ENCODE results near the gene CBX1. TPM values are rescaled to one million over a fixed set of nuclear protein-coding genes. Genes with fewer than 3 reads are reported as not detected.
"Not testable (repeated sequence)": the region's sequence is repeated elsewhere in the genome, so short reads cannot be mapped to it uniquely, and the experiment has no call there.

Gene CBX1
- total and polyA plus RNA-seq, 2 of the 8 experiments (the other 6 are each of a cell fraction or from before 2014, with no cell fraction given): 38.7 to 173 TPM

GRCh38 chr17:48077152-48077551 is 24.1 kb downstream of the CBX1 start:
- H3K79me1 ChIP-seq (ENCODE audit: low read depth, low read length); H4K91ac ChIP-seq (replicated peaks; ENCODE audit: insufficient read length, low read length); H3K9me3 ChIP-seq (ENCODE audit: insufficient read depth in 2 of 2, low read depth in 1 of 2, low read length in 1 of 2); H3K27ac ChIP-seq (ENCODE audit: low read depth, low read length); H2BK120ac ChIP-seq (replicated peaks; ENCODE audit: low read depth, low read length); H2BK5ac ChIP-seq (ENCODE audit: low read depth, low read length); FAIRE-seq; H3K4me2 ChIP-seq (ENCODE audit: insufficient read depth in 1 of 2, low read depth in 2 of 2, low read length in 2 of 2); H3K4ac ChIP-seq (replicated peaks; ENCODE audit: insufficient read length, low read depth, low read length); H2BK12ac ChIP-seq (ENCODE audit: low read depth, low read length); H3K56ac ChIP-seq (replicated peaks; ENCODE audit: insufficient read length, low read depth, low read length); H3K27me3 ChIP-seq (replicated peaks in 1 of 4; ENCODE audit: control insufficient read depth in 3 of 4, extremely low read depth in 1 of 4, insufficient read depth in 3 of 4, low read length in 3 of 4); H4K5ac ChIP-seq (ENCODE audit: insufficient read length, low read depth, low read length); H2AK5ac ChIP-seq (ENCODE audit: low read depth, low read length); H4K8ac ChIP-seq (ENCODE audit: extremely low read depth, insufficient read depth, low read length); H3K4me3 ChIP-seq (ENCODE audit: extremely low read depth in 1 of 4, insufficient read depth in 2 of 4, low read depth in 3 of 4, low read length in 4 of 4); DNase-seq (ENCODE audit: low read depth in 1 of 2, low spot score in 2 of 2); H3K23ac ChIP-seq (ENCODE audit: insufficient read length); H2AFZ ChIP-seq (ENCODE audit: low read length); H3K9ac ChIP-seq (replicated peaks in 1 of 4; ENCODE audit: extremely low read depth in 1 of 4, low read depth in 3 of 4, low read length in 3 of 4); H2BK15ac ChIP-seq (ENCODE audit: low read length); H3K23me2 ChIP-seq (ENCODE audit: low read depth, low read length); H3K14ac ChIP-seq (ENCODE audit: insufficient read length); H2BK20ac ChIP-seq (ENCODE audit: low read length); H4K20me1 ChIP-seq (replicated peaks in 1 of 2; ENCODE audit: control insufficient read depth in 1 of 2, insufficient read depth in 2 of 2, low read length in 2 of 2); H3K18ac ChIP-seq (ENCODE audit: extremely low read depth, low read length); H3K4me1 ChIP-seq (replicated peaks in 1 of 4; ENCODE audit: control insufficient read depth in 3 of 4, insufficient read depth in 4 of 4, low read length in 3 of 4): not testable (repeated sequence)
- CTCF ChIA-PET (ENCODE audit: partially characterized antibody): interaction anchor here (1.0 to 14.0 kb wide), 11 partner anchors 9 to 53 kb away, joined by 3 to 203 read pairs (median 8); partner anchors contain the start of gene NFE2L1
- POLR2A ChIA-PET (ENCODE audit: partially characterized antibody): interaction anchor here (1.1 to 41.8 kb wide), 4 partner anchors 15 to 40 kb away, joined by 3 to 1227 read pairs (median 126); partner anchors contain the start of genes COPZ2 and NFE2L1
- H3K79me2 ChIP-seq (ENCODE audit: control insufficient read depth in 1 of 2, insufficient read depth in 2 of 2, low read length in 2 of 2): peaks cover 0 to 44% of the 10 kb centered on the region in 2 experiments; a peak in 2 of 4 replicates
- H3K36me3 ChIP-seq (ENCODE audit: control insufficient read depth in 2 of 4, insufficient read depth in 4 of 4, low read length in 3 of 4): peaks cover 10 to 39% (median 24%) of the 10 kb centered on the region in 4 experiments
- 94% methylated on average over 8 of the region's 10 CpGs; no CpG with 5 or more reads in 1 of the 2 experiments for WGBS, 2 experiments (ENCODE audit: extremely low coverage in 1 of 2, insufficient coverage in 1 of 2, insufficient read length in 1 of 2, insufficient replicate concordance in 2 of 2, low coverage in 1 of 2, low lambda C conversion rate in 2 of 2, missing lambda C conversion rate in 1 of 2)
